CD4-positive, alpha-beta T cell treated with Interleukin-4 for 1 hour (primary cell): ENCODE results near the gene OR4C46.
"Not testable (repeated sequence)": the region's sequence is repeated elsewhere in the genome, so short reads cannot be mapped to it uniquely, and the experiment has no call there.

ENCODE experiments used
- DNase-seq, 2 donors: peaks; one replicate each; pipeline ENCODE4 v3.0.0-alpha.2; 2020 to 2022

OR4C46 gene

GRCh38 chr11:54603898-54604297 is at the start of gene OR4C46:
Gene OR4C46, minus strand, starts transcription at chr11:54603998. Its CDS starts 0 bp downstream, at chr11:54603998.
- DNase-seq, result no peak

GRCh38 chr11:54645606-54646005 is 41.8 kb upstream of the OR4C46 start:
- DNase-seq, result not testable (repeated sequence)

GRCh38 chr11:54561439-54561838 is 42.4 kb downstream of the OR4C46 start:
- DNase-seq, result not testable (repeated sequence)

- DNase-seq, result no peak
Observed at GRCh38 chr11:54558919-54559318, 44.9 kb downstream of the OR4C46 start.

- DNase-seq, result no peak
Observed at GRCh38 chr11:54558407-54558806, 45.4 kb downstream of the OR4C46 start.
